Ovary (tissue), 9 donors: ENCODE results near the gene TMEM63C. TPM values are rescaled to one million over a fixed set of nuclear protein-coding genes. Genes with fewer than 3 reads are reported as not detected.

ENCODE experiments used
- DNase-seq, 5 donors: peaks; one replicate each; pipeline ENCODE4 v3.0.0-alpha.2; 2019 to 2020
- H3K27ac ChIP-seq, 2 donors: fragments of 200-600 bp; one replicate each; pipeline versions ENCODE4 v1.5.1 to v1.8.0; 2019 to 2022
- H3K27me3 ChIP-seq: fragments of 200-600 bp; one replicate; pipeline ENCODE4 v1.8.0; 2022
- H3K36me3 ChIP-seq: fragments of 200-600 bp; sonication (generic); one replicate; pipeline ENCODE4 v1.5.1; 2019
- H3K4me1 ChIP-seq: one replicate; pipeline ENCODE4 v1.8.1; 2013; ENCODE audit warnings: mild to moderate bottlenecking, moderate library complexity; ENCODE audit not compliant: insufficient read depth
- H3K4me3 ChIP-seq: fragments of 200-600 bp; sonication (generic); one replicate; pipeline ENCODE4 v1.5.1; 2017
- H3K9me3 ChIP-seq, 2 donors: fragments of 200-600 bp in 1 of 2; sonication (generic) in 1 of 2; one replicate each; pipeline versions ENCODE4 v1.5.1 to v1.8.1; 2013 to 2019; ENCODE audit warnings: mild to moderate bottlenecking in 1 of 2, moderate library complexity in 1 of 2
- EP300 ChIP-seq: sonication (generic); formaldehyde crosslinking; IDR thresholded peaks from one replicate; pipeline ENCODE4 v1.6.1; 2017; ENCODE audit warnings: antibody characterized with exemption
- POLR2A ChIP-seq: fragments of 450-650 bp; IDR thresholded peaks from one replicate; pipeline ENCODE4 v1.6.1; 2017; ENCODE audit warnings: antibody characterized with exemption, mild to moderate bottlenecking, moderate library complexity
- WGBS, 3 donors: extraction: QIAGEN DNeasy Blood & Tissue Kit in 1 of 3; methylation state at CpG; one replicate each; pipeline versions ENCODE4 v1.1.5 to v1.1.7; 2013 to 2017; 5-methylcytosine and 5-hydroxymethylcytosine counted together
- intact Hi-C, 4 donors: fragments of 100-400 bp; cut with DNase I; formaldehyde crosslinking; loops; one replicate each; pipeline versions ENCODE4 v1.11.0 to v1.15.1; 2022 to 2023
- polyA plus RNA-seq, 2 donors: library from polyadenylated mRNA; stranded (reverse); fragments of 200-250 nt in 1 of 2; fragments of 350-450 nt in 1 of 2; fragmentation: Illumina TruSeq in 1 of 2; extraction: RNeasy Lipid Tissue Mini Kit (QIAGEN cat#74804) in 1 of 2; gene quantifications; one replicate each; pipeline ENCODE4 v1.2.3, GENCODE V29; 2013 to 2014
- total RNA-seq, 7 donors: library from RNA; depleted of rRNA in 2 of 7; stranded (reverse); fragments of >200 nt in 2 of 7; fragmentation: NEBNext Ultra II Directional in 3 of 7; extraction: Animal tissue kit (Norgen Biotek cat#: 25700) in 3 of 7; gene quantifications; one replicate each; pipeline versions ENCODE4 v1.1.0 to v1.2.4, GENCODE V29; 2016 to 2023
- TF ChIP-seq, protein P1 (sequence below), 3 donors: fragments of 450-650 bp in 2 of 3; fragments of 200-600 bp in 1 of 3; IDR thresholded peaks; one replicate each; pipeline versions ENCODE4 v1.5.1 to v1.8.0; 2016 to 2022; ENCODE audit warnings: antibody characterized with exemption in 3 of 3, mild to moderate bottlenecking in 1 of 3
- donor health status: DM: no; HTN: no; CAD: no; lungs with moderate emphysema.
- donor health status: DM: no; HTN: no; CAD: no.
- donor health status: Bipolar disorder and iron deficiency.
- donor health status: DM: yes; HTN: yes; CAD: no.
- donor health status: DM: no; HTN: no; CAD: no.
- donor health status: DM: yes; HTN: yes; CAD: no.

TMEM63C gene
- total and polyA plus RNA-seq, 9 donors = 0.16 to 1.7 (median 0.25) TPM; not detected in 1

DNA sequence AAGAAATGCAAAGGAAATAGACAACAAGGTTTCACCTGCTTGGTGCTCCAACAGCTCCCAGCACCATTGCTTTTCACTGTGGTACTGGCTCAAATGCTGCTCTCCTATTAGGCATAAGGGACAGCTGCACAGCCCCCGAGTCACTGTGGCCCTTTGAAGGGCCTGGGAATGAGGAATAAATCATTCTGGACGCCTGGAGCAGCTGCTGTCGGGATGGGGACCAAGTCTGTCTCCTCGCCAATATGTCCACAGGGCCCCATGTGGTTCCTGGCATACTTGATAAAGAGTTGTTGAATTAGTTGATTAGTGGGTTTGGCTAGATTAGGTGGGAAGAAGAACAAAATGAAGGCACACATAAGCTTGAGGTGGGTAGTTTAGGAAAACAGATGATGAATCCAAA is 102.5 kb downstream of the TMEM63C start:
- intact Hi-C loops = loop anchor here in 1 of 4 donors (10.0 kb wide), 1 partner anchor 409 kb away; no protein-coding TSS in a partner anchor

DNA sequence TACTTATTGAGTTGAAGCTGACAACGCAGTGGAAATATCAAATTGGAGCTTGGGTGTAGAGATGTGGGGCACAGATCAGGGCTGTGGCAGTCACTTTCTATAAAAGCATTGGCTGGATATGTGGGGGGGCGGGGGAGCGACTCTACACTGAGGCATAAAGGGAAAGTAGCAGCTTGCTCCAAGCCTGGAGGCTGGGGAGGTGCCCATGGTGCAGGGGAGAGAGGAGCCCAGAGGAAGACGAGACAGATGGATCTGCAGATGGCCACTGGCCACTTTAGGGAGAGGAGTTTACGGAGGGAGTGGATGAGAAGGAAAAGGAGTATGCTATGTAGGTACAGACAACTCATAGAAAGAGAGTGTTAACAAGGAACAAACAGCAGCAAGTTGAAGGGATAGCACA is 102.9 kb downstream of the TMEM63C start:
- Histone ChIP-seq H3K27ac (no peak overlapping the region), H3K36me3 (no peaks in the 10 kb centered on the region), H3K4me1 (no peaks in the 10 kb centered on the region), H3K9me3 (no peaks in the 10 kb centered on the region), H3K4me3 (no peak overlapping the region), H3K27me3 (no peaks in the 10 kb centered on the region)
- WGBS, 3 donors = 94 to 97% (median 97%) methylated on average over 5 of the region's 5 CpGs
- intact Hi-C loops = loop anchor here in 1 of 4 donors (10.0 kb wide), 1 partner anchor 410 kb away; no protein-coding TSS in a partner anchor
- TF ChIP-seq POLR2A (no peak), EP300 (no peak)
- TF ChIP-seq, protein P1, sequence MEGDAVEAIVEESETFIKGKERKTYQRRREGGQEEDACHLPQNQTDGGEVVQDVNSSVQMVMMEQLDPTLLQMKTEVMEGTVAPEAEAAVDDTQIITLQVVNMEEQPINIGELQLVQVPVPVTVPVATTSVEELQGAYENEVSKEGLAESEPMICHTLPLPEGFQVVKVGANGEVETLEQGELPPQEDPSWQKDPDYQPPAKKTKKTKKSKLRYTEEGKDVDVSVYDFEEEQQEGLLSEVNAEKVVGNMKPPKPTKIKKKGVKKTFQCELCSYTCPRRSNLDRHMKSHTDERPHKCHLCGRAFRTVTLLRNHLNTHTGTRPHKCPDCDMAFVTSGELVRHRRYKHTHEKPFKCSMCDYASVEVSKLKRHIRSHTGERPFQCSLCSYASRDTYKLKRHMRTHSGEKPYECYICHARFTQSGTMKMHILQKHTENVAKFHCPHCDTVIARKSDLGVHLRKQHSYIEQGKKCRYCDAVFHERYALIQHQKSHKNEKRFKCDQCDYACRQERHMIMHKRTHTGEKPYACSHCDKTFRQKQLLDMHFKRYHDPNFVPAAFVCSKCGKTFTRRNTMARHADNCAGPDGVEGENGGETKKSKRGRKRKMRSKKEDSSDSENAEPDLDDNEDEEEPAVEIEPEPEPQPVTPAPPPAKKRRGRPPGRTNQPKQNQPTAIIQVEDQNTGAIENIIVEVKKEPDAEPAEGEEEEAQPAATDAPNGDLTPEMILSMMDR (IDR thresholded peaks at IDR 0.05) = no peak
- DNase-seq = no peak

More for the DNA sequence above, 102.5 kb downstream of the TMEM63C start:
- no peak for DNase-seq
- Histone ChIP-seq H3K4me3 (no peak overlapping the region), H3K27ac (no peak overlapping the region), H3K4me1 (no peaks in the 10 kb centered on the region), H3K9me3 (no peaks in the 10 kb centered on the region), H3K27me3 (no peaks in the 10 kb centered on the region), H3K36me3 (no peaks in the 10 kb centered on the region)
- WGBS, 3 donors = 76 to 85% (median 83%) methylated on average over 4 of the region's 4 CpGs
- TF ChIP-seq, protein P1 (IDR thresholded peaks at IDR 0.05) = no peak
- TF ChIP-seq POLR2A (no peak), EP300 (no peak)

DNA sequence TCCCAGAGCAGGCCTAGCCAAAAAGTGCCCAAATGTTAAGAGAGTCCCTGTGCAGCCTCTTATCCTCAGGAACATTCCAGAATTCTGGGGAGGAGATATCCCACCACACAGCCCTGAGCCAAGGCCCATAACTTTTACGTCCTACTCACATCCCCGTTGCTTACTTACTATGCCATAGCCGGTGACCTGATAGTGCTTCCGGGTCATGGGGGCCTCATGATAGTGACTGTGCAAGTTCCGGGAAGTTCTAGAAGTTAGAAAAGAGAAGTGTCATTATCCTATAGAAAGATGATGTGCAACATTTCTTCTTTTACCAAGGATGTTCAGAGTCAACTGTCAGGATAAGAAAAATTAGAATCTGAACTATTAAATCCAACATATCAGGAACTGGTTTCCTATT is 105.0 kb downstream of the TMEM63C start:
- 86 to 90% (median 89%) methylated on average over 5 of the region's 5 CpGs for WGBS, 3 donors
- H3K9me3 ChIP-seq = no peaks in the 10 kb centered on the region
- no peak for DNase-seq
- no peak overlapping the region for H3K4me3 ChIP-seq
- TF ChIP-seq, protein P1 (IDR thresholded peaks at IDR 0.05) = no peak
- no peak for TF ChIP-seq POLR2A
- no peak for TF ChIP-seq EP300
- no peaks in the 10 kb centered on the region for H3K27me3 ChIP-seq
- intact Hi-C loops = loop anchor here in 1 of 4 donors (10.0 kb wide), 1 partner anchor 412 kb away; no protein-coding TSS in a partner anchor
- H3K27ac ChIP-seq = no peak overlapping the region
- H3K36me3 ChIP-seq = no peaks in the 10 kb centered on the region
- H3K4me1 ChIP-seq = no peaks in the 10 kb centered on the region

DNA sequence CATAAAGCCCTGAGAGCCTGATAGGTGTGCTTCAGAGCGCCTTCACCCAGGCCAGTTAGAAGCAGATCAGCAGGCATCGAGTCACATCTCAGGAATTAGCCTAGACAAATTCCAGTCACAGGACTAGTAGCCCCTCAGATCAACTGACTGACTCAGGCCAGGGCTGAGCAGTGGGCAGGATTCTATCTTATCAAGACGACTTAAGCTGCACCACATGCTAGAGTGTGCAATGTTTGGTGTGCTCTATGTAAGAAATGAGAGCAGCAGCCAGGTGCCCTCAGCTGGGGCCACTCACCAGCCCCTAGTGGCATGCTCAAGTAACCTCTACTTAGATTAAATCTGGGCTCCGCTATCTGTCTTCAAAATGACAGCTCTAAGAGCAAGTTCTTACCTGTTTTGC is 109.1 kb downstream of the TMEM63C start:
- 88 to 94% (median 89%) methylated on average over 4 of the region's 4 CpGs for WGBS, 3 donors
- H3K4me1 ChIP-seq = no peaks in the 10 kb centered on the region
- DNase-seq = no peak
- H3K9me3 ChIP-seq = no peaks in the 10 kb centered on the region
- H3K27ac ChIP-seq = no peak overlapping the region
- H3K4me3 ChIP-seq = no peak overlapping the region
- TF ChIP-seq EP300 (no peak), POLR2A (no peak)
- TF ChIP-seq, protein P1 (IDR thresholded peaks at IDR 0.05) = no peak
- H3K27me3 ChIP-seq = no peaks in the 10 kb centered on the region
- intact Hi-C loops = loop anchor here in 1 of 4 donors (10.0 kb wide), 1 partner anchor 264 kb away; no protein-coding TSS in a partner anchor
- H3K36me3 ChIP-seq = no peaks in the 10 kb centered on the region
